HG03025 (cell line): ENCODE results near the gene CELF2.
"Not testable (repeated sequence)": the region's sequence is repeated elsewhere in the genome, so short reads cannot be mapped to it uniquely, and the experiment has no call there.

Experiments used
- ATAC-seq: cut with Tn5 transposase; IDR thresholded peaks from one replicate; pipeline ENCODE4 v1.9.1; 2021; ENCODE audit warnings: mild to moderate bottlenecking, moderate library complexity; ENCODE audit not compliant: unreplicated experiment, low FRiP score

The CELF2 gene

DNA sequence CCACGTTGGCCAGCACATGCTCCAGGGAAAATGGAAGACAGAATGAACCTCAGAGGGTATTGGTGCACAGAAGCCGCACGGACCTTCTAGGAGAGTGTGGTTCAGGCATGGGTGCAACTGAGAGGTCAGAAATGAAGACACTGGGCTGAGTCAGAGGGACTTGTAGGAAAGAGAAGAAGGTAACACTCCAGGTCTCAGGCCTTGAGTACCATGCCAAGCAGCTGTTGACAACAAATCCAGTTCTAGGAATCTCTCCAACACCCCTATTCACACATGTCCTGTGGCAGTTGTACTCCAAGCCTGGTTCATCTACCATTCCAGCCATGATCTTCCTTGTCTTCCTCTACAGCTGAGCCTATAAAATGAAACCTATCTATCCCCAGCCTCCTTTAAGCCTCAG lies 342.2 kb downstream of the CELF2 start:
- no peak for ATAC-seq

- ATAC-seq = no peak
Measured at GRCh38 chr10:11363497-11363896, 345.8 kb downstream of the CELF2 start.

DNA sequence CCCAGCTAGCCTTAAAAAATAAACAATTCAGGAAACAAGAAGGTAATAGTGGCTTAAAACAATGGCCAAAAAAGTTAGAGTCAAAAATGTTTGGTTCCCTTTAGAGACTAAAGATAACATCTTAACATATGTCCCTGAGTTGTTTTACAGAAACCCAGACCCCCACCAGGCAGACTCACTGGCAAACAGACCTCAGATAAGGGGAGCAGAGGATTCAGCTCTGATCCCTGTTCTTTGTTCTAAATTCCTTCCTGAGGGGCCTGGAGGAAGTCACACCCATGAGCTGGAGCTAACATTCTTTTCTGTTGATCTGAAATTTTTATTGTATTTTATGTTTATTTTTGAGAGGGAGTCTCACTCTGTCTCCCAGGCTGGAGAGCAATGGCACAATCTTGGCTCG lies 346.6 kb downstream of the CELF2 start:
- no peak for ATAC-seq

- ATAC-seq = not testable (repeated sequence)
Measured at GRCh38 chr10:11366889-11367288, 349.2 kb downstream of the CELF2 start.

GRCh38 chr10:11367505-11367904 lies 349.8 kb downstream of the CELF2 start:
- no peak for ATAC-seq

- ATAC-seq = no peak
Measured at GRCh38 chr10:11373717-11374171, 356.1 kb downstream of the CELF2 start.

DNA sequence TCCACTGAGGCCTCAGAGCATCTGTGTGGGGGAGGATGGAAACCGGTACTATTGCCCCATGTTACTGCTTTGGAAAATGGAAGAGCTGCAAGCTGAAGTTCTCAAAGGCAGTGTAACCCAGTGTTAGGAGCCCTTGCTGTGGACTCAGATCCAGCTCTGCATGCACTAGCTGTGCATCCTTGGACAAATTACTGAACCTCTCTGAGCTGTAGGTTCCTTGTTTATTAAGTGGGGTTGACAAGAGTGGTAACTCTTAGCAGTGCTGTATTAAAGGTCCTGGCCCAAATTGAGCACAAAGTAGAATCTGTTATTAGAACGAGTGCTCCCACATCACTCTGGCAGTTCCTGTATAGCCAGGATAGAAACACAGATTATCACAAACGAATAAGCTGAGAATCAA lies 359.6 kb downstream of the CELF2 start:
- ATAC-seq = no peak

DNA sequence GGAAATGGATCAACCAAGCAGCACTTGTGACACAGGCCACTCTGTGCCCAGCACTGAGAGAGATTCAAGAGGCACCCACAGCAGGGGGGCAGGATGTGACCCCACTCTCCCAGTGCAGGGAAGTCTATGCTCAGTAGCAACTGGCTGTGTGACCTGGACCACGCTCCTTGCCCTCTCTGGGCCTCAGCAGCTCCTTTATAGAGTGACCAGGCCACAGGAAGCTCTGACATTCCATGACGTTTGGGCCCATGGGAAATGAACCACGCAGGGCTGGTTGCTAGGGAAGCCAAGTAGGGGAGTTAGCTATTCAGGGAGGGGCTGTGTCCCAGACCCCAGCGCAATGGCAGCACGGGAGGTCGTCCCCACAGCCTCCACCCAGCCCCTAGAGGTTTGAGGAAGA lies 361.2 kb downstream of the CELF2 start:
- ATAC-seq = no peak

- no peak for ATAC-seq
Measured at GRCh38 chr10:11379771-11380170, 362.1 kb downstream of the CELF2 start.

DNA sequence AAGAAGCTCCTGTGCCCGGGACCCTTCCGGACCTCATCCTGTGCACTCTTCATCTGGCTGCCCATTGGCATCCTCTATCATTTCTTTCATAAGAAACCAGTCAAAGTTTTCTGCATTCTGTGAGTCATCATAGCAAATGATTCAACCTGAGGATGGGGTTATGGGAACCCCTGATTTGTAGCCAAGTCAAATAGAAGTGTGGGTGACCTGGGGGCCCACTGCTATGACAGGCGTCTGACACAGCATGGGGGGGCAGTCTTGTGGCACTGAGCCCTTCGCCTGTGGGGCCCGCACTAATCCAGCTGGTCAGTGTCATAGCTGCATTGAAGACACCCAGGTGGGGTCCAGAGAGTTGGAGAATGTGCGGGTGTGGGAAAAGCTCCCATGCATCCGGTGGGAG lies 363.4 kb downstream of the CELF2 start:
- no peak for ATAC-seq

- no peak for ATAC-seq
Measured at GRCh38 chr10:11381511-11381910, 363.8 kb downstream of the CELF2 start.

DNA sequence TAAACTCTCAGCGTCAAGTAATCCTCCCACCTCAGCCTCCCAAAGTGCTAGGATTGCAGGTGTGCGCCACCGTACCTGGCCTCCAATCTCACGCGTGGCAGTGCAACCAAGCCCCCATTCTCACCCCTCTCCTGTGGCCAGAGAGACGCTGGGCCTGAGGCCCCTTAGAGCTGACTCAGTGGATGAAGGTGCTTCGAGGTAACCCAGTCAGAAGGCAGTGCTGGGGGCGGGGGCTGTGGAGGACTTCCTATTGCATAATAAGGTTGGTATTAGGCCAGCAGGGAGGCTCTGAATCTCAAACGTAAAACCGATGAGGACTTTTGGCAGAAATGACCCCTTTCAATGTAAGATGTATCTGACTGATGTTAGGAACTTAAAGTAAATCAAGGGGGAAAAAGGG lies 364.5 kb downstream of the CELF2 start:
- no peak for ATAC-seq

- ATAC-seq = no peak
Measured at GRCh38 chr10:11386044-11386443, 368.4 kb downstream of the CELF2 start.
